ENCODE results near the gene DLGAP5.
A peak's percentile ranks its signal among the peaks of the same experiment; 100 is the strongest.

DLGAP5 gene

DNA sequence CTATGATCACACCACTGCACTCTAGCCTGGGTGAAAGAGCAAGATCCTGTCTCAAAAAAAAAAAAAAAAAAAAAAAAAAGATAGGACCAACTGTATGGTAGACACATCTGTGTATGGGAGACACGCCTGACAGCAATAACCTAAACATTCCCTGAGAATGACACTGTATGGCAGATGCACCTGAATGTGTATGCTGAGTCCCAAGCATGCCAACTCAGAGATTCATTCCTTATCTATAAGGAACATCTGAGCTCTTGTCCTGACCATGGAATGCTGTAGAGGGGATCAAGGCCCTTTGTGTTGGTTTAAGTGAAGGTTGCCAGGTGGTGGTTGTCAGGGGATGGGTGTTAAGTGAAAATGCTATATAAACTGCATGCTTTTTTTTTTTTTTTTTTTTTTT, 81.5 kb downstream of the DLGAP5 start:
- no peak for DNase-seq (ENCODE audit: low read depth)

DNA sequence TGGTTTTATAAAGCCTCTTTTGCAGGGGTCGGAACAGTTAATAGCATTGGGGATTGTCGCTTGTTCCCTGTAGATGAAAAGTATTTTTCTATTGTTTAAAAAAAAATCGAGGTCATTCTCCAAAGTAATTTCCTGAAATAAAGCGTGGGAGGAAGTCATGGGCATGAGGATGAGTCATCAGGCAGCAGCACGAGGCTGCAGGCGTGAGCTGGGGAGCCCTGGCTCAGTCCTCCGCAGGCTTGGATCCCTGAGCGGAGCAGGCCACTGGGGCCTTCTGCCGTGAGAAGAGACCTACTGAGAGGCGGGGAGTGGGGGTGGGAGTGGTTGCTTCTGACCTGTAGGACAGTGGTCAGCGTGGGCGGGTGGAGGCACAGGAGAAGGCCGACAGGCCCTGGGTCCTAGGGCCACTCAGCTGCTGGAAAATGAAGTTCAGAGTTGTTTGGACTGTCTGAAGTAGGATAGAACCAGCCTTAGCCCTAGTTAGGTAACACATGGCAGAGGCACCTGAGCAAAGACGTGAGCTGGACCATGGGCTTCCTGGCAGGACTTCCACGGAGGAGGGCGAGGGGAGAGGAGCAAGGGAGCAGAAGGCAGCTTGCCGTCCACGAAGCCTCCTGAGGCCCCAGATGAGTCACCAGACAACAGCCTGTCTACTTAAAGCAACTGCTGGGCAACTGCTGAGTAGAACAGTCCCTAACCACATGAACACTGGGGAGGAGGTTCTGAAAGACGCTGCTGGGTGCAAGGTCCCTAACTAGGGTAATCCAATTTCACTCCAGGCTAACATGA, 83.4 kb downstream of the DLGAP5 start:
- peak; percentile 90 for DNase-seq (ENCODE audit: low read depth)

DNA sequence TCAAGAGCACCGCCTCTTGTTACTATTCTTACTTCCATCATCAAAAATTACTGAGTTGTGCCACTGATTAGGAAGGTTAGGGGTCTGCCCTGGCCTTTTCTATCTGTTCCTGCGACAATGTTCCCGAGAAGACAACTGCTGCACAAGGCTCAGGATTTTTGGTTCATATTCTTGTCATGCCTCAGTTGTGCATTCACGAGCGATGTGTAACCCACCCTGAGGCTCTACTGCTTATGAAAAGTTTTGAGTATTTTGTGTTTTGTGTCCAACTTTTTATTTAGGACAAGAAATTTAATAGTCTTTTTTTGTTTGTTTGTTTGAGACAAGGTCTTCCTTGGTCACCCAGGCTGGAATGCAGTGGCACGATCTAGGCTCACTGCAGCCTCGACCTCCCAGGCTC, 85.4 kb downstream of the DLGAP5 start:
- DNase-seq (ENCODE audit: low read depth), result no peak

DNA sequence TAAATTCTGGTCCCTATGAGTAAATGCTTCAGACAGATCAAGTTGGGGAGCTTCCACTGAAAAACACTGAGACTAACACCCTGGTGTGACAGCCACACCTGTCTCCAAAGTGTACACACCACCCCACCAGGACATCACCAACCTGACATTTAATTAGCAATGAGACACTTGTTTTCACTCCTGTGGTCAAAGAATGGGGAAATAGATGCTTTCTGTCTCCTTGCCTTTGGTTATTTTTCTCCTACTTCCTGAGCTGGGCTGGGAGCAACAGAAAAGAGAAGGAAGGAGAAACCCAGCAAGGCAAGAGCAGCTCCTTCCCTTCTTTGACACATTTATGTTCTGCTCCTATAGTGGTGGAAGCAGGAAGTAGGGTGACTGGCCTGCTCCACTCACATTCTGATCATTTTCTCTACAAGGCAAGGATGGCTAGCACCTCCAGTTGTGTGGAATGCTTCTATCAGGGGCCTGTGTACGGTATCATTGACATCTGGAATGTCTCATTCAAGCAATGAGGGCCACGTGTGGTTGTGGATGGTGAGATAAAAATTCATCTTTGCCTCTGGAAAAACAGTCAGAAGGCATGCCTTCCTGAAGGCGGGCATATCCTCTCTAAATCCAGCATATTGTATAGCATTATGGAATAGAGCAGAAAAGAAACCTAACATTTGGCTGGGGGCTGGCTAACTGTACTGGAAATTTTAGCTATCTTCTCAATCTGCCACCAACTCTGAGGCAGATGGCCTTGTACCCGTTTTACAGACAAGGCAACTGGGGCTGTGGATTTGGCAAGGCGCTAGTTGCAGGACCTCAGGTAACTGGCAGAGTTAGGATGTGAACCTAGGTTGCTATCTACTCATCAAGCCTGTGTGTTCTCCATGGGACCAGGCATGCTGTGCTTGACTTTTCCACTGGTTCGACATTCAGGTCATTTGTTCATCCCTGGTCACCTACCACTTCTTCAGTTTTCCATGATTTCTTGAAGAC, 87.1 kb downstream of the DLGAP5 start:
- no peak for DNase-seq (ENCODE audit: low read depth)

DNA sequence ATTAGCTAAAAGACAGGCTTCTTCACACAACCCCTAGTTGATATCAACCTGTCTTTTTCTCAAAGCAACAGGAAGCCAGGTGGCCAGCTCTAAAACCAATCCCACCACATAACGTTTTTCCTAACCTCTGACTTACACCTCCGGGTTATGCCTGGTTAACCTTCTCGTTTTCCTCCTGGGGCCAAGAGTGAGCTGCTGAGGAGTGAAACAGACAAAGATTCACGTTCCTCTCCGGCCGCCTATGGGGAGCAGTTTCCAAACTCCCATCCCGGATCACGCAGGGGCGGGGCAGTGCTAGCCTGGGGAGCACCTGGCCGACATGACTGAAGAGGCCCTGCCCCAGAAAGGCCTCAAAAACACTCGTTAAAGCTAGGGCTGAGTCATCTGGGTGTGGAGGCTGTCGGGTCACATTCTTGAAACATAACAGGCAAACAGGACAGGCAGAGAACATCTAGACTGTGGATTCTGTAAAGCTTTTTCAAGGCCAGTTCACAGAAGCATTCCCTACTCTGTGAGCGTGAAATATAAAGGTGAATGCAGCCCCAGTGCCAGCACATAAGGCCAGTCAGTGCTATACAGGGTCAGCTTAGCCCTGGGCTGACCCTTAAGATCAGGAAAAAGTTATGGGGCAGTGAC, 88.3 kb downstream of the DLGAP5 start:
- peak; percentile 90 for DNase-seq (ENCODE audit: low read depth)

DNA sequence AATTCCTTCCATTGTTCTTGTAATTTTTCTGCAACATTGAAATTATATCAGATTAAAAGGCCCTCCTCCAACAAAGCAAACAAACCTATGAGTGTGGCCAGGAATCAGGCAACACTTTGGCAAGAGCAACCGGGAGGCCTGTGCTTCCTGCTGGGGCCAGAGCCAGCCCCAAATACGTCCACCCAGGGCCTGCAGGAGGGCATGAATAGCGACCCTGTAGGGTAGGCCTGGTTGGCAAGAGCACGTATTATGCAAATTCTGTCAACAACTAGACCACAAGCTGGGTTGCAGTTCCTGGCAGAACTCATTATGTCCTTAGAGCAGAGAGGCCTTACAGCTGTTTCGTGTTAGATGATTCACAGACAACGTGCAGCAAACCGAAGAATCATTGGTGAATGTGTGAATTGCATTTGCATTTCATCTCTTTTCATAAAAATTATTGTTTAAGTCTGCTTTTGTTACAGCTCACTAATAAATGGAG, 89.2 kb downstream of the DLGAP5 start:
- peak; percentile 99 for DNase-seq (ENCODE audit: low read depth)

DNA sequence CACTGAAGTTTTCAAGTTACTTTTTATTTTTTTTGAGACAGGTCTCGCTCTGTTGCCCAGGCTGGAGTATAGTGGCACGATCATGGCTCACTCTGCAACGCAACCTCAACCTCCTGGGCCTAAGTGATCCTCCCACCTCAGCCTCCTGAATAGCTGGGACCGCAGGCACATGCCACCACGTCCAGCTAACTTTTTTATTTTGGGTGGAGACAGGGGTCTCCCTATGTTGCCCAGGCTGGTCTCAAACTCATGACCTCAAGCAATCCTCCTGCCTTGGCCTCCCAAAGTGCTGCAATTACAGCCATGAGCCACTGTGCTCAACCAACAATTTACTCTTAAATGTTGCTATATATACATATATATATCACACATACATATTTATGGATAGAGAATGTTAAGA, 89.7 kb downstream of the DLGAP5 start:
- no peak for DNase-seq (ENCODE audit: low read depth)

DNA sequence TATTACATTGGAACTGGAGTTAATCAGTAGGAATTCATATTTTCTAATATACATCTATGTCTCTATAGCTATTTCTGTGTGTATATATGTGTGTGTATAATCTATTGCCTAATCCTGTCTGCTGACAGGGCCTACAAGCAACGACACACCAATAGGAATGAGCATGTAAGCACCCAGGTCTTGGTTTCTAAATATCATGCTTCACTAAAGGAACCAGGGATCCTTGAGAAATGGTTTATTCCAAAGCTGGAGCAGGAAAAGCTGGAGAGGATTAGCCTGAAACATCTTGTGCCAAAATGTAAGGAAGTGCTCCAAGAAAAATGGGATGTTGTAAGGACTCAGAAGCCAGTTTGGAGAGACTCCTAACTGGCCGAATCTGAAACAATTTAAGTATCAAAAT, 91.6 kb downstream of the DLGAP5 start:
- no peak for DNase-seq (ENCODE audit: low read depth)

DNA sequence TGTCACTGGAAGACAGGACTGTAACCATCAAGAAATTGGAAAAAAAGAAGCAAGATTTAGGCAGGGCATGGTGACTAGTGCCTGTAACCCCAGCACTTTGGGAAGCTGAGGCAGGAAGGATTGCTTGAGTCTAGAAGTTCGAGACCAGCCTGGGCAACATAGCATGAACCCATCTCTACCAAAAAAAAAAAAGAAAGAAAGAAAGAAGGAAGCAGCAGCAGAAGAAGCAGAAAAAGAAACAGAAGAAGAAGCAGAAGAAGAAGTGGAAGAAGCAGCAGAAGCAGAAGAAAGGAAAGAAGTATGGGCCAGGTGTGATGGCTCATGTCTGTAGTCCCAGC, 92.9 kb downstream of the DLGAP5 start:
- DNase-seq (ENCODE audit: low read depth), result no peak

All from GM04503 (cell line).